Measurements from ENCODE around the gene LCNL1. TPM values are rescaled to one million over a fixed set of nuclear protein-coding genes. Genes with fewer than 3 reads are reported as not detected.

LCNL1 gene
- total RNA-seq, 1 donor: 3.5 TPM

DNA sequence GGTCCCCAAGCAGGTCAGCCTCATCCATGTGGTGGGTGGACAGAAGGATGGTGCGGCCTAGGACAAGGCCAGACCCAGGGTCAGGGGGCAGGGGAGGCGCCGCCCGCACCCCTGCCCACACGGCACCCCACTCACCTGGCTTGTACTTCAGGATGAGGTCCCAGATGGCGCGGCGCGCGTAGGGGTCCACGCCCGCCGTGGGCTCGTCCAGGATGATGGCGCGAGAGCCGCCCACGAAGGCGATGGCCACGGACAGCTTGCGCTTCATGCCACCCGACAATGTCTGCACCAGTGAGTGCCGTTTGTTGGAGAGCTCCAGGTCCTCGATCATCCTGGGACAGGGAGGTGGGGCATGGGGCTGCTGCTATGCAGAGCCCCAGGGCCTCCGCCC, 32.7 kb downstream of the LCNL1 start:
- DNase-seq (ENCODE audit: low read depth): no peak
- H3K4me3 ChIP-seq (ENCODE audit: low read depth, low read length): no peak overlapping the region
- TF ChIP-seq, protein P1, sequence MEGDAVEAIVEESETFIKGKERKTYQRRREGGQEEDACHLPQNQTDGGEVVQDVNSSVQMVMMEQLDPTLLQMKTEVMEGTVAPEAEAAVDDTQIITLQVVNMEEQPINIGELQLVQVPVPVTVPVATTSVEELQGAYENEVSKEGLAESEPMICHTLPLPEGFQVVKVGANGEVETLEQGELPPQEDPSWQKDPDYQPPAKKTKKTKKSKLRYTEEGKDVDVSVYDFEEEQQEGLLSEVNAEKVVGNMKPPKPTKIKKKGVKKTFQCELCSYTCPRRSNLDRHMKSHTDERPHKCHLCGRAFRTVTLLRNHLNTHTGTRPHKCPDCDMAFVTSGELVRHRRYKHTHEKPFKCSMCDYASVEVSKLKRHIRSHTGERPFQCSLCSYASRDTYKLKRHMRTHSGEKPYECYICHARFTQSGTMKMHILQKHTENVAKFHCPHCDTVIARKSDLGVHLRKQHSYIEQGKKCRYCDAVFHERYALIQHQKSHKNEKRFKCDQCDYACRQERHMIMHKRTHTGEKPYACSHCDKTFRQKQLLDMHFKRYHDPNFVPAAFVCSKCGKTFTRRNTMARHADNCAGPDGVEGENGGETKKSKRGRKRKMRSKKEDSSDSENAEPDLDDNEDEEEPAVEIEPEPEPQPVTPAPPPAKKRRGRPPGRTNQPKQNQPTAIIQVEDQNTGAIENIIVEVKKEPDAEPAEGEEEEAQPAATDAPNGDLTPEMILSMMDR (IDR thresholded peaks at IDR 0.05; ENCODE audit: insufficient read depth, low read depth, low read length): no peak

DNA sequence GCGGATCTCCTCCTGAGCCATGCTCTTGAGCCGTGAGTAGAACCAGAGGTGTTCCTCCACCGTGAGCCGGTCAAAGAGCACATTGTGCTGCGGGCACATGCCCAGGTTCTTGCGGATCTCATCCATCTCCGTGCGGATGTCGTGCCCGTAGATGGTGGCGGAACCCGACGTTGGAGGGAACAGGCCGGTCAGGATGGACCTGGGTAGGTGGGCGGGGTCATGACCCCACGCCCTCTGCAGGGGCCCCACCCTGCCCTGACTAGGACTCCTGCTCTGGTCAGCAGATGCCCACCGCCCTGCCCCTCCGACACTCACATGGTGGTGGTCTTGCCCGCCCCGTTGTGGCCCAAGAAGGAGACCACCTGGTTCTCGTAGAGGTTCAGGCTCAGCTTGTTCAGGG, 33.2 kb downstream of the LCNL1 start:
- H3K4me3 ChIP-seq (ENCODE audit: low read depth, low read length): no peak overlapping the region
- DNase-seq (ENCODE audit: low read depth): no peak
- TF ChIP-seq, protein P1 (IDR thresholded peaks at IDR 0.05; ENCODE audit: insufficient read depth, low read depth, low read length): no peak

DNA sequence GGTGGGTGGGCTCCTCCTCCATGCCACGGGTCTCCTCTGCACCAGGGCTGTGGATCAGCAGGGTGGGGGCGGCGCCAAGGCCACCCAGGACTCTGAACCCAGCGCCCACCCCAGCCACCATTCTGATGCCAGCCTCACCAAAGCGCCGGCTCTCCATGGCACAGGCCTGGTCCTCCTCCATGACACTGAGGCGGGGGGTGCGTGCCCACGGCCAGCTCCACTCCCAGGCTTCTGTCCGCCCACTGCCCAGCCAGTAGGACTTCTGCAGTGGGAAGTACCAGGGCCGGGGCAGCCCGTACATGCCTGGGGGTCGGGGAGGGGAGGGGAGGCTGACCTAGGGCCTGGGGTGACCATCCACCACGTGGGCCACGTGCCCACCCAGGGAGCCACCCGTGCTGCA, 33.6 kb downstream of the LCNL1 start:
- no peak overlapping the region for H3K4me3 ChIP-seq (ENCODE audit: low read depth, low read length)
- DNase-seq (ENCODE audit: low read depth): no peak
- TF ChIP-seq, protein P1 (IDR thresholded peaks at IDR 0.05; ENCODE audit: insufficient read depth, low read depth, low read length): no peak

DNA sequence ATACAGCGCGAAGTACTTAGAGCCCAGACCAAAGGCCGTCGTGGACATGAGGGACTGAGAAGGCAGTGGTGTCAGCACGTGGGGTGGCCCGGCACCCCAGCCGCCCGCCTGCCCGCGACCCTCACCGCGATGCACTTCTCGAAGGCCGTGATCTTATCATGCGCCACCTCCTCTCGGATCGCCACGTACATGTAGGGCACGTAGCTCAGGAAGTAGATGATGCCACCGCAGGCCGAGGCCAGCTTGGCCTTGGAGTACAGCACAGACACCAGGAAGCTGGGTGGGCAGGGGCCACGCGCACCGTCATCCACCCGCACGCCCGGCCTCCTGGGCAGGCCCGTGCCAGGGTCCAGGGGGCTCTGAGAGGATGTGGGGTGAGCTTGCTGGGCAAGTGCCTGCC, 34.3 kb downstream of the LCNL1 start:
- TF ChIP-seq, protein P1 (IDR thresholded peaks at IDR 0.05; ENCODE audit: insufficient read depth, low read depth, low read length): no peak
- no peak overlapping the region for H3K4me3 ChIP-seq (ENCODE audit: low read depth, low read length)
- DNase-seq (ENCODE audit: low read depth): no peak

DNA sequence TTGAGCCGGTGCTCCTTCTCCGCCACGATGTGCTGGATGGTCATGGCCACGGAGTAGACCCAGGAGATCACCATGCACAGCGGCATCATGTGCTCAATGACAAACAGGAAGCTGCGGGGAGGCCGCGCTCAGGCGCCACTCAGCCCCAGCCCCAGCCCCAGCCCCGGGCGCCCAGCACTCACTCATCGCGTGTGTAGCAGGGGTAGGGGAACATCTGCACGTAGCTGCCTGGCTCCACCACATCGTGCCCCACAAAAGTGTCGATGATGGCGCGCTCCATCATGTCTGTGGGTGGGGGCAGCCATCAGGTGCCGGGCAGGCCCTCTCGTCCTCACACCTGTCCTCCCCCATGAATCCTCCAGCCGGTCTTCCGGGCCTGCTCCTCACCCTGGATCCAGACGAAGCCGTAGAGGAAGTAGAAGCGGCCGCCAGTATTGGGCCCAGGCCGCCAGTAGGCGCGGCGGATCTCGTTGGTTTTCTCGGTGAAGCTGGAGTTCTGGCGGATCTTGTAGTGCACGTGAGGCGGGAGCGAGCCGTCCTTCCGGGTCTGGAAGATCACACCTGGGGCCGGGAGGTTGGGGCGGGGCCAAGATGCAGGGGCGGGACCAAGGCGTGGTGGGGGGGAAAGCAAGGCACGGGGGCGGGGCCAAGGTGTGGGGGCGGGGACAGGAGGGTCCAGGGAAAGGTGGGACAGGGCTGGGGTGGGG, 35.2 kb downstream of the LCNL1 start:
- TF ChIP-seq, protein P1 (IDR thresholded peaks at IDR 0.05; ENCODE audit: insufficient read depth, low read depth, low read length): no peak
- DNase-seq (ENCODE audit: low read depth): no peak
- no peak overlapping the region for H3K4me3 ChIP-seq (ENCODE audit: low read depth, low read length)

DNA sequence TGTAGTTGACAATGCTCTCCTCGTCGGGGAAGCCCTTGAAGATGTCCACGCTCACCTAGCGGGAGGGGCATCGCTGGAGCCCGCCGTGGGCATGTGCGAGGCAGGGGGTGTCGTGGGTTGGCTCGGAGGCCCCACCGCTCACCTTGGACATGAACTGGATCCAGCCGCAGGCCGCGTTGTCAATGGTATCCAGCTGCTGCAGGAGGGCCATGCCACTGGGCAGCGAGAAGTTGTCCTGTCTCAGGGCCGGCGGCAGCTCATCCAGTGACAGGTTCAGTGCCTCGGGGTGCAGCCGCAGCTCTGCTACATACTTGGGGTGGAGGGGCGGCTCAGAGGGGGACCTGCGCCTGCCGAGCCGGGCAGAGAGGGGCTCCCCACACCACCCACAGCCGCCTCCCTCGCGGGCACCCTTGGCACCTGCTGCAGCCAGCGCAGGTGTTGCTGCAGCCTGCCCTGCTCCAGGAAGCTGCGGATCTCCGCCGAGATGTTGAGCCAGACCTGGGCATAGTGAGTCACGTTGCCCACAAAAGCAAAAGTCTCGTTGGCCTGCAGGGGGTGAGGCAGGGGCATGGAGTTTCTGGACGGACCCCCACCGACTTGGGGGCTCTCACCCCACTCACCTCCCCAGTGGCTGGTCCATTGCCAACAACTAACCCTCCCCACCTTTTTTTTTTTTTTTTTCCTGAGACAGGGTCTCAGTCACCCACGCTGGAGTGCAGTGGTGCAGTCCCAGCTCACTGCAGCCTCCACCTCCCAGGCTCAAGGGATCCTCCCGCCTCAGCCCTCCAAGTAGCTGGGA, 36.2 kb downstream of the LCNL1 start:
- TF ChIP-seq, protein P1 (IDR thresholded peaks at IDR 0.05; ENCODE audit: insufficient read depth, low read depth, low read length): no peak
- H3K4me3 ChIP-seq (ENCODE audit: low read depth, low read length): no peak overlapping the region
- no peak for DNase-seq (ENCODE audit: low read depth)

All from fibroblast of villous mesenchyme (primary cell).